Activated CD4-positive, CD25-positive, alpha-beta regulatory T cell treated with anti-CD3 and anti-CD28 coated beads, Interleukin-2, amount 50 U/mL, for 24 hours (primary cell): ENCODE measurements around the gene MAP1LC3A.
A peak's percentile ranks its signal among the peaks of the same experiment; 100 is the strongest.

Experiments used
- ATAC-seq, 2 donors: fragments of 150-1000 bp; cut with Tn5 transposase; one replicate each; pipeline ENCODE4 v1.10.0; 2021; ENCODE audit warnings: mild to moderate bottlenecking in 1 of 2, moderate library complexity in 1 of 2

Gene MAP1LC3A

DNA sequence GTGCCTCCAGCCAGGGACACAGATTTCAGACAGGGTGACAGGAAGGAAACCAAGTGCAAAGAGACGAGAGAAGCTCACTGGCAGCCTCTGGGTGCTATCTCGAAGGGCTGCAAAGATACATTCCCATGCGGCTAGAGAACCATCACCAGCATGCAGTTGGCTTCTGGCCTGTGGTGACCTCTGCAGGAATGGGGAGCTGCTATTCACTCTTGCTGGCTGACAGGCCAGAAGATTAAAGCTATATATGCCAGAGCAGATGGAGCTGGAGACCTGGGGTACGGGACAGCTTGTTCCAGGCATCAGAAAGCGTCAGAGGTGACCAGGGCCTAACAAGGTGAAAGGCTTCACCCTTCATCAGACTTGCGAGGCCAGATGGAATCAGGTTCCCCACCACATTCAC lies 20.0 kb downstream of the MAP1LC3A start:
- no peak for ATAC-seq

DNA sequence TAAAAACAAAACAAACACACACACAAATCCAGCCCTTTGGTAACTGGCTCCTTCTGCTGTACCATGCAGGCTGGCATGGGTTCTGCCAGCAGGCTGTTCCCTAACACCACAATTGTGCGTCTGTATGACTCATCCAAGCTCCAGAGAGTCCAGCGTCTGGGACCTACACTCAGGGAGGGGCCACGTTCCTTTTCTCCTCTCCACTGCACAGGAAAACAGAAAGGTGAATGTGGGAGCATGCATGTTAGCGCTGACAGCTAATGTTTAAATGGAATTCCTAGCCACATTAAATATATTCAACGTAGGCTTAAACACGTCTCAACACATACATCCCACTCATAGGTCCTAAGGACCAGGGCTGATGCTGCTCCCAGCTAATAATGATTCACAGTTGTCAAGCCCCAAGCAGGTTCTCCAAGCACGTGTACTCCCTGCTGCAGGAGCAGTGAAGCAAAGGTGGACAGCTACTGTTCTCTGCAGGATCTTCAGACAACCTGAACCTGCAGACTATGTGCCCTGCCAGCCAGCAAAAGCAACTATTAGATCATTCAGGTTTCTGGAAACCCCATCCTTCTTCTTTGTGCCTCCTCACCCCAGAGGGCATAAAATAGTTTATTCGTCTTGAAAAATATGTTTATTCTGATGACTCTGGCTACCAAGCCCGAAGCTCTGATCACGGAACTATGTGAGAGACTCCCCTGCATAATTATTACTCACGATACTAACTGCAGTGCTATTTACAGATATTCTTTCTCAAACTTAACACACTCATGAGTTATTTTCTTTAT lies 20.9 kb downstream of the MAP1LC3A start:
- no peak for ATAC-seq

DNA sequence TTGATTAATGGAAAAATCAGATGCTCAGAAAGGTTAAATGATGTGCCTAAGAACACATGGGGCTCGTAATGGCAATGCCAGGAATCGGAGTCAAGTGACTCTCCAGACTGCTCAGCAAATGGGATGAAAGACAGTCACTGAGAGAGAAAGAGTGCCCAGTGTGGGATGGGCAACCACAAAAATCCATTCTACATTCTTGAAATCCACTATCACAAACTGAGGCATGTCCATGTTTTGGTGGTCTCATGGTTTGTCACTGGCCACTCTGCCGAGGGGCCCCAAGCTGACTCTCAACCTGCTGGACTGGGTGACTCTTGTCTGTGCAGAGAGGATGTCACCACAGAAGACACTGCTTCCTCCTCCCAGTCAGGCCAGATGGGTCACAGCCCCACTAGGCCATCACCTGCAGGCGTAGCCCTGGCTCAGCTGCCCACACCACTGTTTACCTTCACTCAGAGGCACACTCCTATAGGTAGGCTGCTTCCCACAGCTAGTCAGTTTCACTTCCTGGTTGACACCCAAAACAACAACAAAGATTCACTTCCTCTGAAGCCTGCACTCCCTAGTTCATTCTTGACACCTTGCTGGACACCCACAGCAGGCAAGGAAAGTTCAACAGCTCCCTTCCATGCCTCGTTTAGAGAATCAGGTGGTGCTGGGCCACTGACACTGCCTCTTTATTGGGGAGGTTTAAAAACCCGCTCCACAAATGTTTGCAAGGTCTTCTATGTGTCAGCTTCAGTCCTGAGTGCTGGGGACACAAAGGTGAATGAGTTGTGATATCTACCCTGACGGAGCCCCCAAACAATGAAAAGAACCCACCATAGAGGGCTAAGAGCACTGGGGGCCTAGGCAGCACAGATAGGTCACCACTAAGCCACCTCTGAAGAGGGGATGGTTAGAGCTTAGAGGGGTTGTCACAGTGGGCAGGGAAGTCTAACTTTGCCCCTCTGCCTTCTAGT lies 21.7 kb downstream of the MAP1LC3A start:
- peak; percentile 50 to 51 for ATAC-seq

DNA sequence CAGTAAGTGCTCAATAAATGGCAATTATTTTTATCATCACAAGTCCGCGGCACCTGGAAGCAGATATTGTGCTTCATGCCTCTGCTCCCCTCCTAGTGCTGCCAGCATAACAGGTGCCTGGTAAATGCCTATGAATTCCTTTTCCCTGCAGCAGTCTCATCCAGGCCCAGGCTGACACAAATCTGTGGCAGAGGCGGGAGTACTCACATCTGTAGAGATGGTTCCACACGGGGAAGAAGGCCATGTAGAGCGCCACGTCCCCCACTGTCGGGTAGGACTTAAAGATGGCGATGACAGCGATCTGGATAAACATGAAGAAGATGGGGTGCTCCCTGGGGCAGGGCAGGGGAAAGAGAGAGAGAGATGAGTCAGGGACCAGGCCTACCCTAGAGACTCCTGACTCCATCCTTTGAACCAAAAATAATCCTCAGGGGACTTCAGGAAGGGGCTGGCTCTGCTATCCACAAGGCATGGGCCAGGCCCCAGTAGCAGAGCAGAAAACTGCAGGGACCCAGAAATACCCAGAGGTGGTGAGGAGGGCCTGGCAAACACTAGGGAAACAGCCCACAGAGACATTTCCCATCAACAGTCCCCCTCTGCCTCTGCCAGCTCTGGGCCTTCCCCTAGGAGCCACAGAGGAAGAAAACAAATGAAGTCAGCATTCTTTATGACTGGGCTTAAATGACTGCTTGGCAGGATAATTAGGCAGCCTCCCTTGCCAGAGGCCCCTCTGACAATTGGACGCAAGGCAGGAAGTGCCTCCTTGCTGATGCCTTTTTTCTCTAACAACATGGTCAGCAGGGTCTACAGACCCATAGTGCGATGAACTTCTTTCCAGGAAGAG lies 23.0 kb downstream of the MAP1LC3A start:
- ATAC-seq = peak; percentile 76 to 80

DNA sequence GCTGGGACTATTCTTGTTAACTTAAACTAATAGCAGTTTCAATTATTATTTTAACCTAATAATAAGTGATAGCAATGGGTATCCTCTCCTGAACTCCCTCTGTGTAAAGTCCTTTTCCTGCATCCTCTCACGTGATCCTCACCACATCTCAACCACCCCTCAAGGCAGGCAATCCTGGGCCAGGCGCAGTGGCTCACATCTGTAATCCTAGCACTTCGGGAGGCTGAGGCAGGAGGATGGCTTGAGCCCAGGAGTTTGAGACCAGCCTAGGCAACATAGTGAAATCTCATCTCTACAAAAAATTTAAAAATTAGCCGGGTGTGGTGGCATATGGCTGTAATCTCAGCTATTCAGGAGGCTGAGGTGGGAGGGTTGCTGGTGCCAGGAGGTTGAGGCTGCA lies 23.7 kb downstream of the MAP1LC3A start:
- no peak for ATAC-seq

DNA sequence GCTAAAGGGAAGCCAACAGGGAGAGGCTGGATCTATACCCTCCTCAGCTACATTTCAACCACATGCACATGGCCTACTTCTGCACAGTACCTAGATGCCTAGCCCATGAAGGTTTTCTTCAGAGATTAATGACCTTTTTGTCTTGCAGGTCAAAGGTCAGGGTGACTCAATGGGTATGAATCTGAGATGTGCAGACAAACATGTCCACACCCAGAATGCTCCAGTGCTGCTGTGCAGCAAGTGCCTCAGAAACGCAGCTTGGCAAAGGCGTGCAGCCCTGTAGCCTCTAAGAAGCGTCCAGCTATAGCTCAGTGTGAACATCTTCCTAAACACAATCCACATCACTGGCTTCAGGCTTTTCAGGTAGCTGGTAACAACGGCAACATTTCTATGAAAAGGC lies 24.4 kb downstream of the MAP1LC3A start:
- ATAC-seq = no peak

DNA sequence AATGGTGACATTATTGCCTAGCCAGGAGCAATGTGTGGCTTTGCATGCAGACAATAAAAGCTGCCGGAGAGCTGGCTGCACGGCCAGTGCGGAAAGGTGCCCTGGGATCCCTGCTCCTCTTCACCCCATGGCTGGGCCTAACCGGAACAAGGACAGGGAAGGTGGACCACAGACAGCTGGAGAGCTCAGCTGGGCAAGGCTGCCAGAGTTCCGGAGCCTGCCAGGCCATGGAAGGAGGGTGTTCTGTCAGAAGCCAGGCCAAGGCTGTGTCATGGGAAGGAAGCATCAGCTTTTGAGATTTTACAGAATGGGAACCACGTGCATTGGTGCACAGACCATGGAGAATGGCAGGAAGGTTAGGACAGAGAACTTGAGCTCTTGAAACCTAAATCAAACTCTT lies 25.0 kb downstream of the MAP1LC3A start:
- no peak for ATAC-seq

DNA sequence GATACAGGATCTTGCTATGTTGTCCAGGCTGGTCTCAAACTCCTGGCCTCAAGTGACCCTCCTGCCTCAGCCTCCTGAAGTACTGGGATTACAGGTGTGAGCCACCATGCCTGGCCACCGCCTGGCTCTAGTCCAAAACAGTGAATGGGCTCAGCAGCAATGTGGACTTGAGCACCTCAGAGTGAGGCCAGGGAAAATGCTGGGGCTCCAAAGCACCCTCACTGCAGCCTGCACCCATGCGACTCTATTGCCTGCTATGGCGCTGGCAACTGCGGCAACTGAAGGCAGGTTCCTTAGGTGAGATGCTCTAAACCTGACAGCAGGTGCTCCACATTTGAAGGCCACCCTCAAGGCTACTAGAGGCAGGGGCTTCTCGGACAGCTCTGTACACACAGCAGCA lies 26.5 kb downstream of the MAP1LC3A start:
- no peak for ATAC-seq

DNA sequence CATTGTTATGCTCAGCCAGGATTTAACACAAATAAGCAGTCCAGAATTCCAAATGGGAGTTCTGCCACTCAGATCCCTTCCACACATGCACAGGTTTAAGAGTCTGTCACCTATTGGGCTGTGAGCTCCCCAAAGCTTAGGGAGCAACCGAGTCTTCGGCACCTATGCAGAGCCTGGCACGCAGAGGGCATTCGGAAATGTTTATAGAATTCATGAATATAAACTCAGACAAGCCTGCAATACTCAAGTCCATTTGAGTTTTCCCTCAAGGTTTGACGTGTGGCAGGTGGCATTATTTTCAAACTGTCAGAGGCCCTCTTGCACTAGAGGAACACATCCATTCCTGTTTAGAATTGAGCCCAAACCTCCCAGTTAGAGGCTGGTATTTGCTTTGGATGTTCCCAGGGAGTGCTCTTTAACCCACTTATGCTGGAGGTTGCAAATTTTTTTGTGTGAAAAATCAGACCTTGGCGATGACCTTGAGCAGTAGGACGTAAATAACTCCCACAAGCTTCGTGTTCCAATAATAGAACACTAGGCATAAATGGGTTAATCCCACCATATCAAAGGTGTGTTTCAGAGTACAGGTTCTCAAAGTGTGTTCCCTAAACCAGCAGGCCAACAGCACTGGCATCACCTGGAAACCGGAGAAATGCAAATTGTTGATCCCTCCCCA lies 28.1 kb downstream of the MAP1LC3A start:
- ATAC-seq = no peak

DNA sequence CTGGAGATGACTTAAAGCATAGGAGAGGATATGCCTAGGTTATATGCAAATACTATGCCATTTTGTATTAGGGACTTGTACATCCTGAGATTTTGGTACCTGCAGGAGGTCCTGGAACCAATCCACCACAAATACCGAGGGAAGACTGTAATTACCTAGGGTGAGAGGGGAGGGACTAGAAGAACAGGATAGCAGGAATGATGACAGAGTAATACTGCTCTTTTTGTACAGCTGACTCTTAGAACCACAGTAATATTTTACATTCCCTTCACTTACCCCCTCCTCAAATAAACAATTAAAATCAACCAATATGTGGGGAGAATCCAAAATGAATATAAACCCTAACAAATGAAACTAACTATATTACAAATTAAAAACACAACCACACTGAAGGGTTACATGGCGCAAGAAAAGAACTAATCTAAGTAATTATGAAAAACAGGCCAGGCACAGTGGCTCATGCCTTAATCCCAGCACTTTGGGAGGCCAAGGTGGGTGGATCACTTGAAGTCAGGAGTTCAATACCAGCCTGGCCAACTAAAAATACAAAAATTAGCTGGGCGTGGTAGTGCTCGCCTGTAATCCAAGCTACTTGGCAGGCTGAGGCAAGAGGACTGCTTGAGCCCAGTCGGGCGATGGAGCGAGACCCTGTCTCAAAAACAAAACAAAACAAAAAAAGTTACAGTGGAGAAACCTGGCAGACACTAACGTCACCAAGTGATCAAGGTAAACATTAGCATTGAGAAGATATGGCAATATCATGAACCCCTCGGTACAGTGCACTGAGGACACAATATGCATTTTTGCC lies 37.1 kb downstream of the MAP1LC3A start:
- no peak for ATAC-seq

DNA sequence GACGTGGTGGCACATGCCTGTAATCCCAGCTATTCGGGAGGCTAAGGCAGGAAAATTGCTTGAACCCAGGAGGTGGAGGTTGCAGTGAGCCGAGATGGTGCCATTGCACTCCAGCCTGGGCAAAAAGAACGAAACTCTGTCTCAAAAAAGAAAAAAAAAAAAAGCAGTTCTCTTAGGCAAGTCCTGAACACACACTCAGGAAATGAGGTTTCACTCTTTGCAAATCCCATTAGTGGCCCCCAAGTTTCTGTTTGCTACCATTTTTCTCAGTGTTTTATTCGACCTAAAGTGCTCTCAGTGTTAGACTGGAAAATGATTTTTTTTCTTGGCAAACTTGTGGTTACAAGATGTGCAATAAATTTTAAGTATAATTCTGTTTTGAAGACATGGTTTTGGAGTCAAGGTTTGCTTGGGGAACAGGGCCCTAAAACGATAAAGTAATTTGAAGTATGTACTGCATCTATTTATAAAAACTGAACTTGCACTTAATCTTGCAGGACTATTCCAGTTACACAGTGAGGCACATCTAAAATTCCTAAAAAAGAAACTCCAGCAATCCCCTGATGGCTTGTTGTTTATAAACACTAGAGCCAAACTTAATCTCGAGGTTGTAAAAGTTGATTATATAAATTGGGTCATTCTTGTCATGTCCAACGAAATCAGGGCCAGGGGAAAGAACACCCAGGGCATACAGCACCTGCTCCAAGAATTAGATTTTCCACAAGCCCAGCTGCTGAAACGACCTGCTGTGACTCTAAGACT lies 42.6 kb downstream of the MAP1LC3A start:
- ATAC-seq = no peak

DNA sequence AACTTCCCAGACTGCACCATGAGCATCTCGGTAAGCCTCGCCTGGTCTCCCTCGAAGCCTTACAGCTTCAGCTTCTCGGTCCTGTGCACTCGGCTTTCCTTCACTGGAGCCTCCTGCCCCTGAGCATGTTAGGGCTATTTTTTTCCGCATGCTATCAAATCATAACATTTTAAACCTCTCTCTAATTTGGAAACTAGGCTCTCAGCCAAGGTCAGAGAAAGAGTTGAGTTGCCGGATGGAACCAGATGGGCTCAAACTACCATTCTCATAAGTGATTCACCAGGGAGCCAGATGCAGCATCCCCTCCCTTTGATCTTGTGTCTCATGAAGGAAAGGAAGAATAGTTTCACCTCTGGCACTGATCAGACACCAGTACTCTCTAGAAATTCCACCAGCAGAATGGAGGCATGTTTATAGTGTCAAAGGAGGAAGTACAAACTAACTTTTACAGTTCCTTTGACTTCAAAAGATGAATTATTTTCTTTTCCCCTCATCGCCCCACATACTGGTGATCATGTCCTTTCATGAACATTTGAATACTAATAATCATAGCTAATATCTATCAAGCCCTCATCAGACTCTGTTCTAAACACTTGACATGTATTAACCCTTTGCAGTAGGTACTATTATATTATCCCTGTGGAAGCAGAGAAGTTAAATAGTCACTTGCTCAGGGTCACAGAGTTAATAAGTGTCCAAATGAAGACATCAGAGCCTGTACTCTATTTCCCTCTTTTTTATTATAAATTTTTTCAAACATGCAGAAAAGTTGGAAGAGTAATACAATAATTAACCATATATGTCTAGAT lies 46.7 kb downstream of the MAP1LC3A start:
- ATAC-seq = no peak

DNA sequence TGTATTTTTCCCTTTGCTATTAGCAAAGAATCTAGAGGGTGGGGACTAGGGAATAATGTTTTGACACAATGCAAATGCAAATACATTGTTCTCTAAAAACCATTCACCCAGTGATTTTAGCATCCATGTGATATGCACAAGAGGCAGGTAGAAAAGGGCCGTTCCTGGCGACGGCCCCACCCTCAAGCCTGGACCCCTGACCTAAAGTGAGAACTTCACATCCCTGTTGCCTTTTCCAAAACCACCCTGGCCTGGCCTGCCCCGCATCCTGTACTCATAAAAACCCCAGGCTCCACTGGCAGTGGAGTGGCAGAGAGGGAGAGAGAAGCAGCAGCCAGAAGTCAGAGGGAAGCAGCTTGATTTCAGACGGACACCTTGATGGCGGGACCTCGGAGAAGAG lies 48.5 kb downstream of the MAP1LC3A start:
- no peak for ATAC-seq
